SK-N-SH treated with all-trans-retinoic acid at 6 μM for 48 hours (cell line): Measurements from ENCODE around the gene CASP7.

Experiments
- ATAC-seq: fragments of 200-7000 bp; cut with Tn5 transposase; 3 replicates; pipeline ENCODE4 v1.9.1; 2020; ENCODE audit warnings: mild to moderate bottlenecking, moderate library complexity
- ARNTL ChIP-seq: fragments of 450-650 bp; formaldehyde crosslinking; IDR thresholded peaks from 2 replicates; pipeline ENCODE4 v1.5.0; 2020; ENCODE audit warnings: low read depth, mild to moderate bottlenecking, moderate library complexity, borderline replicate concordance
- BACH2 ChIP-seq: fragments of 250-450 bp; sonication (Bioruptor Pico); IDR thresholded peaks from 2 replicates; pipeline ENCODE4 v1.9.0; 2021; ENCODE audit warnings: mild to moderate bottlenecking, borderline replicate concordance
- CSDC2 ChIP-seq: fragments of 250-450 bp; sonication (Bioruptor Pico); IDR thresholded peaks from 2 replicates; pipeline ENCODE4 v1.5.0; 2020; ENCODE audit warnings: mild to moderate bottlenecking, moderate library complexity
- ESRRG ChIP-seq: fragments of 250-450 bp; sonication (Bioruptor Pico); IDR thresholded peaks from 2 replicates; pipeline ENCODE4 v1.6.1; 2021; ENCODE audit warnings: mild to moderate bottlenecking
- OSR1 ChIP-seq: fragments of 250-450 bp; sonication (Bioruptor Pico); IDR thresholded peaks from 2 replicates; pipeline ENCODE4 v1.8.0; 2022; ENCODE audit warnings: moderate library complexity, mild to moderate bottlenecking, inconsistent platforms
- PPARA ChIP-seq: fragments of 250-450 bp; sonication (Bioruptor Pico); IDR thresholded peaks from 2 replicates; pipeline ENCODE4 v1.5.0; 2020; ENCODE audit warnings: mild to moderate bottlenecking, borderline replicate concordance
- RARB ChIP-seq: fragments of 250-450 bp; sonication (Bioruptor Pico); IDR thresholded peaks from 2 replicates; pipeline ENCODE4 v1.8.0; 2021; ENCODE audit warnings: mild to moderate bottlenecking, moderate library complexity
- TCF4 ChIP-seq: fragments of 250-450 bp; sonication (Bioruptor Pico); IDR thresholded peaks from 2 replicates; pipeline ENCODE4 v1.8.0; 2021; ENCODE audit warnings: mild to moderate bottlenecking, moderate library complexity, borderline replicate concordance
- TOX ChIP-seq: fragments of 250-450 bp; sonication (Bioruptor Pico); IDR thresholded peaks from 2 replicates; pipeline ENCODE4 v1.8.0; 2021; ENCODE audit warnings: mild to moderate bottlenecking, moderate library complexity, borderline replicate concordance
- ZC3H10 ChIP-seq: fragments of 250-450 bp; sonication (Bioruptor Pico); IDR thresholded peaks from 2 replicates; pipeline ENCODE4 v1.5.1; 2021; ENCODE audit warnings: mild to moderate bottlenecking, moderate library complexity
- ZFP3 ChIP-seq: fragments of 250-450 bp; sonication (Bioruptor Pico); IDR thresholded peaks from 2 replicates; pipeline ENCODE4 v1.5.0; 2020; ENCODE audit warnings: mild to moderate bottlenecking, moderate library complexity
- ZFP30 ChIP-seq: fragments of 450-650 bp; formaldehyde crosslinking; IDR thresholded peaks from 2 replicates; pipeline ENCODE4 v1.5.0; 2022; ENCODE audit warnings: mild to moderate bottlenecking, moderate library complexity
- ZNF565 ChIP-seq: fragments of 450-650 bp; formaldehyde crosslinking; conservative IDR thresholded peaks from 2 replicates; pipeline ENCODE4 v1.5.0; 2020; ENCODE audit warnings: low read depth, mild to moderate bottlenecking, moderate library complexity
- ZNF70 ChIP-seq: fragments of 450-650 bp; formaldehyde crosslinking; IDR thresholded peaks from 2 replicates; pipeline ENCODE4 v1.5.0; 2020; ENCODE audit warnings: mild to moderate bottlenecking, moderate library complexity
- ZNF8 ChIP-seq: fragments of 450-650 bp; formaldehyde crosslinking; IDR thresholded peaks from 2 replicates; pipeline ENCODE4 v1.5.0; 2020; ENCODE audit warnings: mild to moderate bottlenecking, moderate library complexity
- TF ChIP-seq, protein P1 (sequence below): fragments of 250-450 bp; sonication (Bioruptor Pico); IDR thresholded peaks from 2 replicates; pipeline ENCODE4 v1.8.0; 2021; ENCODE audit warnings: low read depth, mild to moderate bottlenecking, moderate library complexity, borderline replicate concordance
- TF ChIP-seq, protein P2 (sequence below): fragments of 250-450 bp; sonication (Bioruptor Pico); IDR thresholded peaks from 2 replicates; pipeline ENCODE4 v1.5.1; 2020; ENCODE audit warnings: low read depth, mild to moderate bottlenecking, moderate library complexity
- TF ChIP-seq, protein P3 (sequence below): fragments of 250-450 bp; sonication (Bioruptor Pico); IDR thresholded peaks from 2 replicates; pipeline ENCODE4 v1.5.1; 2021; ENCODE audit warnings: mild to moderate bottlenecking, moderate library complexity
- TF ChIP-seq, protein P4 (sequence below): fragments of 250-450 bp; sonication (Bioruptor Pico); IDR thresholded peaks from 2 replicates; pipeline ENCODE4 v1.5.0; 2020; ENCODE audit warnings: mild to moderate bottlenecking, moderate library complexity
- TF ChIP-seq, protein P5 (sequence below): fragments of 250-450 bp; sonication (Bioruptor Pico); IDR thresholded peaks from 2 replicates; pipeline ENCODE4 v1.8.0; 2020; ENCODE audit warnings: mild to moderate bottlenecking, moderate library complexity, borderline replicate concordance

The CASP7 gene

DNA sequence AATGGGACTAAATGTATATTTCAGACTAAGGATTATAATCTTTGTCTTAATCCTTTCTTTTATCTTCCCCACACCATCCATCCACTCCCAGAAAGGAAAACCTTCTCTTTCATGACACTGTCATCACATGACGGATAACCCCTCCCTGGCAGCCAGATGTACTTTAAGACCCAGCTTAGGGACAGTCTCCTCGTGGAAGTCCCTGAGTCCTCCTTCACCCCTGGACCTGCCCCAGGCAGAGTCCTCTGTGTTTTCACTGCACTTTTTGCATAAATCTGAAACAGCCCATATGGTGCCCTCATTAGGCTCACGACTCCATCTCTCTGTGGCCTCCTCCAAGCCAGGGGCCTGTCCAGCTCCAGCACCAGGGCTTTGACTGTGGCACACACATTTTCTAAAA, 31.9 kb upstream of the CASP7 start:
- no peak for ATAC-seq

DNA sequence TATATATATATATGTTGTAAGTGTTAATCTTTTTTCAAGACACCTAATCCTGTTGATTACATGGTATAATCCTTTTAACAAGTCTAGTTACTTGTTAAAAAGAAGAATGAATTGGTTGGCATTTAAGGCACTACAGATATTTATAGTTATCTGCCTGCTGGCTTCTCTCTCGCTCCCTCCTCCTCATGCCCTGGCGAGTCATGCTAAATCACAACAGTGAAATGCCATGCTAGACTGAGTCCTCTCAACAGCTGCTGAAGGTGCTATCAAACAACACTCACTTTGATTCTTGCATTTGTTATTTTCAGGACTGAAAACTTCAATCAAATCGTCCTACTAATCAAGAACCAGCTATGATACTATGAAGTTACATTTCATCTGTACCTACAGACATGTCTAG, 31.2 kb upstream of the CASP7 start:
- no peak for ATAC-seq
- TF ChIP-seq ZNF70 (CRISPR knock-in tag) (no peak), BACH2 (CRISPR knock-in tag) (no peak), RARB (CRISPR knock-in tag) (no peak), TCF4 (CRISPR knock-in tag) (no peak), OSR1 (CRISPR knock-in tag) (no peak), ZFP30 (CRISPR knock-in tag) (no peak), ESRRG (CRISPR knock-in tag) (no peak), ZNF8 (CRISPR knock-in tag) (no peak), ZC3H10 (CRISPR knock-in tag) (no peak), ZNF565 (CRISPR knock-in tag) (no peak)
- TF ChIP-seq, protein P1, sequence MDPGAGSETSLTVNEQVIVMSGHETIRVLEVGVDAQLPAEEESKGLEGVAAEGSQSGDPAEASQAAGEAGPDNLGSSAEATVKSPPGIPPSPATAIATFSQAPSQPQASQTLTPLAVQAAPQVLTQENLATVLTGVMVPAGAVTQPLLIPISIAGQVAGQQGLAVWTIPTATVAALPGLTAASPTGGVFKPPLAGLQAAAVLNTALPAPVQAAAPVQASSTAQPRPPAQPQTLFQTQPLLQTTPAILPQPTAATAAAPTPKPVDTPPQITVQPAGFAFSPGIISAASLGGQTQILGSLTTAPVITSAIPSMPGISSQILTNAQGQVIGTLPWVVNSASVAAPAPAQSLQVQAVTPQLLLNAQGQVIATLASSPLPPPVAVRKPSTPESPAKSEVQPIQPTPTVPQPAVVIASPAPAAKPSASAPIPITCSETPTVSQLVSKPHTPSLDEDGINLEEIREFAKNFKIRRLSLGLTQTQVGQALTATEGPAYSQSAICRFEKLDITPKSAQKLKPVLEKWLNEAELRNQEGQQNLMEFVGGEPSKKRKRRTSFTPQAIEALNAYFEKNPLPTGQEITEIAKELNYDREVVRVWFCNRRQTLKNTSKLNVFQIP (CRISPR knock-in tag) = no peak
- TF ChIP-seq, protein P2, sequence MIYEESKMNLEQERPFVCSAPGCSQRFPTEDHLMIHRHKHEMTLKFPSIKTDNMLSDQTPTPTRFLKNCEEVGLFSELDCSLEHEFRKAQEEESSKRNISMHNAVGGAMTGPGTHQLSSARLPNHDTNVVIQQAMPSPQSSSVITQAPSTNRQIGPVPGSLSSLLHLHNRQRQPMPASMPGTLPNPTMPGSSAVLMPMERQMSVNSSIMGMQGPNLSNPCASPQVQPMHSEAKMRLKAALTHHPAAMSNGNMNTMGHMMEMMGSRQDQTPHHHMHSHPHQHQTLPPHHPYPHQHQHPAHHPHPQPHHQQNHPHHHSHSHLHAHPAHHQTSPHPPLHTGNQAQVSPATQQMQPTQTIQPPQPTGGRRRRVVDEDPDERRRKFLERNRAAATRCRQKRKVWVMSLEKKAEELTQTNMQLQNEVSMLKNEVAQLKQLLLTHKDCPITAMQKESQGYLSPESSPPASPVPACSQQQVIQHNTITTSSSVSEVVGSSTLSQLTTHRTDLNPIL (CRISPR knock-in tag) = no peak
- TF ChIP-seq, protein P3, sequence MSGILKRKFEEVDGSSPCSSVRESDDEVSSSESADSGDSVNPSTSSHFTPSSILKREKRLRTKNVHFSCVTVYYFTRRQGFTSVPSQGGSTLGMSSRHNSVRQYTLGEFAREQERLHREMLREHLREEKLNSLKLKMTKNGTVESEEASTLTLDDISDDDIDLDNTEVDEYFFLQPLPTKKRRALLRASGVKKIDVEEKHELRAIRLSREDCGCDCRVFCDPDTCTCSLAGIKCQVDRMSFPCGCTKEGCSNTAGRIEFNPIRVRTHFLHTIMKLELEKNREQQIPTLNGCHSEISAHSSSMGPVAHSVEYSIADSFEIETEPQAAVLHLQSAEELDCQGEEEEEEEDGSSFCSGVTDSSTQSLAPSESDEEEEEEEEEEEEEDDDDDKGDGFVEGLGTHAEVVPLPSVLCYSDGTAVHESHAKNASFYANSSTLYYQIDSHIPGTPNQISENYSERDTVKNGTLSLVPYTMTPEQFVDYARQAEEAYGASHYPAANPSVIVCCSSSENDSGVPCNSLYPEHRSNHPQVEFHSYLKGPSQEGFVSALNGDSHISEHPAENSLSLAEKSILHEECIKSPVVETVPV (CRISPR knock-in tag) = no peak
- TF ChIP-seq, protein P4, sequence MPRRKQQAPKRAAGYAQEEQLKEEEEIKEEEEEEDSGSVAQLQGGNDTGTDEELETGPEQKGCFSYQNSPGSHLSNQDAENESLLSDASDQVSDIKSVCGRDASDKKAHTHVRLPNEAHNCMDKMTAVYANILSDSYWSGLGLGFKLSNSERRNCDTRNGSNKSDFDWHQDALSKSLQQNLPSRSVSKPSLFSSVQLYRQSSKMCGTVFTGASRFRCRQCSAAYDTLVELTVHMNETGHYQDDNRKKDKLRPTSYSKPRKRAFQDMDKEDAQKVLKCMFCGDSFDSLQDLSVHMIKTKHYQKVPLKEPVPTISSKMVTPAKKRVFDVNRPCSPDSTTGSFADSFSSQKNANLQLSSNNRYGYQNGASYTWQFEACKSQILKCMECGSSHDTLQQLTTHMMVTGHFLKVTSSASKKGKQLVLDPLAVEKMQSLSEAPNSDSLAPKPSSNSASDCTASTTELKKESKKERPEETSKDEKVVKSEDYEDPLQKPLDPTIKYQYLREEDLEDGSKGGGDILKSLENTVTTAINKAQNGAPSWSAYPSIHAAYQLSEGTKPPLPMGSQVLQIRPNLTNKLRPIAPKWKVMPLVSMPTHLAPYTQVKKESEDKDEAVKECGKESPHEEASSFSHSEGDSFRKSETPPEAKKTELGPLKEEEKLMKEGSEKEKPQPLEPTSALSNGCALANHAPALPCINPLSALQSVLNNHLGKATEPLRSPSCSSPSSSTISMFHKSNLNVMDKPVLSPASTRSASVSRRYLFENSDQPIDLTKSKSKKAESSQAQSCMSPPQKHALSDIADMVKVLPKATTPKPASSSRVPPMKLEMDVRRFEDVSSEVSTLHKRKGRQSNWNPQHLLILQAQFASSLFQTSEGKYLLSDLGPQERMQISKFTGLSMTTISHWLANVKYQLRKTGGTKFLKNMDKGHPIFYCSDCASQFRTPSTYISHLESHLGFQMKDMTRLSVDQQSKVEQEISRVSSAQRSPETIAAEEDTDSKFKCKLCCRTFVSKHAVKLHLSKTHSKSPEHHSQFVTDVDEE (CRISPR knock-in tag) = no peak
- TF ChIP-seq, protein P5, sequence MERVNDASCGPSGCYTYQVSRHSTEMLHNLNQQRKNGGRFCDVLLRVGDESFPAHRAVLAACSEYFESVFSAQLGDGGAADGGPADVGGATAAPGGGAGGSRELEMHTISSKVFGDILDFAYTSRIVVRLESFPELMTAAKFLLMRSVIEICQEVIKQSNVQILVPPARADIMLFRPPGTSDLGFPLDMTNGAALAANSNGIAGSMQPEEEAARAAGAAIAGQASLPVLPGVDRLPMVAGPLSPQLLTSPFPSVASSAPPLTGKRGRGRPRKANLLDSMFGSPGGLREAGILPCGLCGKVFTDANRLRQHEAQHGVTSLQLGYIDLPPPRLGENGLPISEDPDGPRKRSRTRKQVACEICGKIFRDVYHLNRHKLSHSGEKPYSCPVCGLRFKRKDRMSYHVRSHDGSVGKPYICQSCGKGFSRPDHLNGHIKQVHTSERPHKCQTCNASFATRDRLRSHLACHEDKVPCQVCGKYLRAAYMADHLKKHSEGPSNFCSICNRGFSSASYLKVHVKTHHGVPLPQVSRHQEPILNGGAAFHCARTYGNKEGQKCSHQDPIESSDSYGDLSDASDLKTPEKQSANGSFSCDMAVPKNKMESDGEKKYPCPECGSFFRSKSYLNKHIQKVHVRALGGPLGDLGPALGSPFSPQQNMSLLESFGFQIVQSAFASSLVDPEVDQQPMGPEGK (CRISPR knock-in tag) = no peak

More for the DNA sequence above, 31.9 kb upstream of the CASP7 start:
- no peak for TF ChIP-seq ZNF565 (CRISPR knock-in tag)
- no peak for TF ChIP-seq ESRRG (CRISPR knock-in tag)
- TF ChIP-seq ZNF8 (CRISPR knock-in tag) = no peak
- no peak for TF ChIP-seq ZC3H10 (CRISPR knock-in tag)
- TF ChIP-seq ARNTL = no peak
- TF ChIP-seq, protein P3 (CRISPR knock-in tag) = no peak
- no peak for TF ChIP-seq TOX (CRISPR knock-in tag)
- no peak for TF ChIP-seq PPARA (CRISPR knock-in tag)
- TF ChIP-seq BACH2 (CRISPR knock-in tag) = no peak
- TF ChIP-seq CSDC2 = no peak
- TF ChIP-seq ZFP3 = no peak
- TF ChIP-seq OSR1 (CRISPR knock-in tag) = no peak
